Right renal pelvis (tissue), 4 donors: ENCODE data around the gene GCM1. TPM values are rescaled to one million over a fixed set of nuclear protein-coding genes. Genes with fewer than 3 reads are reported as not detected.

Experiments used
- DNase-seq, 4 donors: peaks; one replicate each; pipeline ENCODE4 v3.0.0-alpha.2; 2013; ENCODE audit warnings: low read depth in 4 of 4, low spot score in 3 of 4, missing footprints in 1 of 4
- polyA plus RNA-seq, 4 donors: library from polyadenylated mRNA; unstranded; fragments of 120-200 nt; gene quantifications; one replicate each; pipeline ENCODE4 v1.2.1, GENCODE V29; 2013; ENCODE audit not compliant: insufficient read length in 4 of 4

GCM1 gene
- polyA plus RNA-seq, 4 donors: 0.09 to 0.24 (median 0.12) TPM; not detected in 1

DNA sequence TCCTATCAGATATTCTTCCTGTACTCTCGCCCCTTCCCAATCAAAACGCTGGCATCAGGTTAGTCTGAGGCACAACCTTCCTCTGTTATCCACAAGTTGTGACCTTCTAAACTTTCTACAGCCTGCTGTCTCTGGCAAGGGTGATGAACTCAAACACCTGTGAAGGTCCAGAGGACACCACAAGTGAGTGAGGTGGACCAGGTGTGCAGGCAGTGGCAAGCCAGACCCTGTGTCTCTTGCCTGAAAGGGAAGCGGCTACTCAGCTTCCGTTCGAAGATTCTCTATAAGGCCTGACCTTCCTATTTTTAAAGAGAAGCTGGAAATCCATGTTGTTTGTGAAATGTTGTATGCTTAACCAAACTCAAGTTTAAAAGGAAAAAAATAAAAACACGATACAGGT, 36.8 kb downstream of the GCM1 start:
- DNase-seq: no peak

GRCh38 chr6:53109612-53110011, 39.0 kb downstream of the GCM1 start:
- DNase-seq: no peak

GRCh38 chr6:53107091-53107490, 41.5 kb downstream of the GCM1 start:
- no peak for DNase-seq

DNA sequence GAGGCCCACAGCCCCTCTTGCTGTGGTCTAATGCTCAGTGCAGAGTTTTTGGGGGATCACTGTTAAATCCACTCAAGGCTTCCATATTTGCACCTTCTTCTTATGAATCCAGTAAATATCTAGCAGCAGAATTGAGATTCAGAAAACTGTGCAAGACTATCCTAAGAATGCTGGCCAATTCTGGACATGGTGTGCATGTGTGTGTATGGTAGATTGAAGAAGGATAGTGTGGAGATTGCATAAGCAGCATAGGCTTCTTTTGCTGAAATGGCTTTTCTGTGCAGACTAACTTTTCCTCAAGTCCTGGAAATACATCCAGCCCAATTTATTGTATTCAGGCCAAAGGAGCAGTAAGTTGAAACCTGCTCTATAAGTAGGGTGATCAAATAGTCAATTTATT, 43.7 kb downstream of the GCM1 start:
- DNase-seq: no peak

GRCh38 chr6:53103993-53104675, 44.5 kb downstream of the GCM1 start:
- DNase-seq: no peak

DNA sequence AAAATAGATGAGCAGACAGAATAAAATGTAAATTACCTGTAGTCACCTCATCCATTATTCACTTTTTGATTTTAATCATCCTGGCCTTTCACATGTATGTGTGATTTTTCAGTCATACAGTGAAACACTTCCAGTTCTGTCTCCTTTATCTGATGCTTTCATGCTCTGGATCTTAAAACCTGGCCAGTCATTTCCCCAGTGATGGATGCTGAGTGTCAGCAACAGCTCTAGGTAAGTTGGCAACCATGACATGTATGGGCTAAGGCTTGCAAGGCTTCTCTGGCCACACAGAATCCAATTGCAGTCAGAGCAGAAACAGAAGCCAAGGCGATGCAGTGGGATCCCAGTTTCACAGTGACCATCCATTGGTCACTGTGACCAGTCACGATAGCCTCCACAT, 47.6 kb downstream of the GCM1 start:
- no peak for DNase-seq

DNA sequence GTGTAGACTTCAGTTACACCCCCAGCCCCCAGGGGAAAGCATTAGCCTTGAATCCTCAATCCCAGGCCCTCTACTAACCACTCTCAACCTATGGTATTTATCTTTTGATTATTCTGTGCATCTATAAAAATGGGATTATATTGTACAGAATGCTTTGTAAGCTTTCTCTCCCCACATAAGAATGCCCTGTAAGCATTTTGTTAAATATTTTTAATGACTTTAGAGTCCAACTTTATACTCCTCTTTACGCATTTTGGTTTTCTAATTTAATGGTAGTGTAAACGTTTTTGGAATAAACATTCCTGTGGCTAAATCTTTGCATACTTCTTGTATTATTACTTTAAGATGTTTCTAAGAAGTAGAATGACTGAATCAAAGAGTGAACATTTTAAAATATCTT, 48.1 kb downstream of the GCM1 start:
- no peak for DNase-seq

GRCh38 chr6:53095716-53096115, 52.9 kb downstream of the GCM1 start:
- no peak for DNase-seq

- DNase-seq: no peak
These were observed 53.4 kb downstream of the GCM1 start for GRCh38 chr6:53095270-53095669.

DNA sequence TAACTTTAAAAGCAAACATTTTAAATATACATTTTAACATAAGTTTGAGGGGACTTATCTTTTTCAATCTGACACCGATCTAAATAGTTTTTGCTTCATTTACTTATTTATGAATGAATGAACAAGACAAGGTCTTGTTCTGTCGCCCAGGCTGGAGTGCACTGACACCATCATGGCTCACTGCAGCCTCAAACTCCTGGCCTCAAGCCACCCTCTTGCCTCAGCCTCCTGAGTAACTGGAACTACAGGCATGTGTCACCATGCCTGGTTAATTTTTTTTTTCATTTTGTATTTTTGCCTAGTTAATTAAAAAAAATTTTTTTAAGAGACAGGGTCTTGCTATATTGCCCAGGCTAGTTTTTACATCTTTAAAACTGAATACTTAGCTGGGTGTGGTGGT, 58.1 kb downstream of the GCM1 start:
- DNase-seq: no peak

DNA sequence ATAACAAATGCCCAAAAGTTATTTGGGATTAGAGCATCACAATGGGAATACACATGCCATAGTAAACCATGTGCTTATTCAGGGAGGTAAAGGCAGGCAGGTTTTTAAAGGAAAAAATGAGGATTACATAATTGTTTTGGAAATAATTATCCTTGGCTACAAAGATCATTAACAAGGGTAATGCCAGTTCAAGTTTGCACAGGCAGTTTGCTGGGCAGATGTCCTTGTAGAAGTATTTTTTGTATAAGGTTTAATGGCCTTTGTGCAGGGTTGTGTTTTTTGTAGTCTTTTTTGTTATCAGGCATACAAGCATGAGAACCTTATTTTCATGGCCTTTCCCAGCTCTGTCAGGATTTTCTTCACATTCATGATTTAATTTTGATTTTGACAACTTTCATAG, 58.7 kb downstream of the GCM1 start:
- DNase-seq: no peak

GRCh38 chr6:53086302-53086701, 62.3 kb downstream of the GCM1 start:
- DNase-seq: no peak

- no peak for DNase-seq
These were observed 67.8 kb downstream of the GCM1 start for GRCh38 chr6:53080813-53081212.

Other genes with a start within 250 kb of the GCM1 start
- gene GSTA3, start 239.1 kb downstream of the GCM1 start, polyA plus RNA-seq: under 1 TPM; 0.27 to 0.56 (median 0.45) TPM
- 100 to 1,000 TPM; 103 to 130 (median 129) TPM for gene GSTA4, start 153.6 kb downstream of the GCM1 start, polyA plus RNA-seq
- gene CILK1, start 87.0 kb downstream of the GCM1 start, polyA plus RNA-seq: 10 to 100 TPM; 14.5 to 20.0 (median 18.9) TPM
- 100 to 1,000 TPM in 2 of 4 donors, 10 to 100 TPM in 2; 92.2 to 104 (median 97.6) TPM for gene FBXO9, start 83.4 kb downstream of the GCM1 start, polyA plus RNA-seq
- 10 to 100 TPM; 71.6 to 87.7 (median 85.6) TPM for gene ELOVL5, start 200.1 kb upstream of the GCM1 start, polyA plus RNA-seq